ENCODE results near the gene CD70.
"Not testable (repeated sequence)": the region's sequence is repeated elsewhere in the genome, so short reads cannot be mapped to it uniquely, and the experiment has no call there.

CD70 gene

GRCh38 chr19:6604906-6605305 lies 14.0 kb upstream of the CD70 start:
- DNase-seq (ENCODE audit: low read depth) = no peak
- no peak for TF ChIP-seq CTCF (IDR thresholded peaks at IDR 0.05; ENCODE audit: insufficient read depth, low read depth, low read length, missing control alignments)
- H3K4me3 ChIP-seq (ENCODE audit: low read length) = no peak overlapping the region

- H3K4me3 ChIP-seq (ENCODE audit: low read length) = no peak overlapping the region
- no peak for TF ChIP-seq CTCF (IDR thresholded peaks at IDR 0.05; ENCODE audit: insufficient read depth, low read depth, low read length, missing control alignments)
- no peak for DNase-seq (ENCODE audit: low read depth)
These were observed 11.8 kb upstream of the CD70 start for GRCh38 chr19:6602729-6603114.

GRCh38 chr19:6601537-6602052 lies 10.6 kb upstream of the CD70 start:
- H3K4me3 ChIP-seq (ENCODE audit: low read length); DNase-seq (ENCODE audit: low read depth): not testable (repeated sequence)

- not testable (repeated sequence) for DNase-seq (ENCODE audit: low read depth); H3K4me3 ChIP-seq (ENCODE audit: low read length)
These were observed 10.1 kb upstream of the CD70 start for GRCh38 chr19:6600951-6601536.

GRCh38 chr19:6599866-6600454 lies 9.0 kb upstream of the CD70 start:
- DNase-seq (ENCODE audit: low read depth) = no peak
- TF ChIP-seq CTCF (IDR thresholded peaks at IDR 0.05; ENCODE audit: insufficient read depth, low read depth, low read length, missing control alignments) = no peak
- no peak overlapping the region for H3K4me3 ChIP-seq (ENCODE audit: low read length)

- not testable (repeated sequence) for H3K4me3 ChIP-seq (ENCODE audit: low read length)
These were observed 7.4 kb upstream of the CD70 start for GRCh38 chr19:6598254-6598892.

GRCh38 chr19:6597471-6598253 lies 6.7 kb upstream of the CD70 start:
- H3K4me3 ChIP-seq (ENCODE audit: low read length); DNase-seq (ENCODE audit: low read depth): not testable (repeated sequence)

More at GRCh38 chr19:6598254-6598892, 7.4 kb upstream of the CD70 start:
- not testable (repeated sequence) for DNase-seq (ENCODE audit: low read depth)

- TF ChIP-seq CTCF (IDR thresholded peaks at IDR 0.05; ENCODE audit: insufficient read depth, low read depth, low read length, missing control alignments) = no peak
- H3K4me3 ChIP-seq (ENCODE audit: low read length) = no peak overlapping the region
- no peak for DNase-seq (ENCODE audit: low read depth)
These were observed 5.7 kb upstream of the CD70 start for GRCh38 chr19:6596621-6597020.
